ENCODE results near the gene RAMAC. TPM values are rescaled to one million over a fixed set of nuclear protein-coding genes. Genes with fewer than 3 reads are reported as not detected.

RAMAC gene
- total RNA-seq, result 28.5 and 33.4 TPM in 2 replicates

GRCh38 chr15:82985688-82986441 lies at the start of gene RAMAC:
TSS of gene RAMAC (plus strand) at chr15:82986210. CDS start at chr15:82989019, 2,809 bp downstream.

GRCh38 chr15:82952158-82953081 lies 33.6 kb upstream of the RAMAC start, which contains the start of gene HOMER2:
TSS of gene HOMER2 (minus strand) at chr15:82952720. CDS start at chr15:82952535, 185 bp downstream.

GRCh38 chr15:83011271-83012075 lies 25.5 kb downstream of the RAMAC start, which contains the start of gene C15orf40:
TSS of gene C15orf40 (minus strand) at chr15:83011639. CDS start at chr15:83011607, 32 bp downstream.

Other genes starting within 250 kb of the RAMAC start
- gene FSD2, start 180.1 kb upstream of the RAMAC start, total RNA-seq, result not detected in 2 replicates
- 2.0 and 2.5 TPM in 2 replicates for gene WHAMM, start 176.6 kb upstream of the RAMAC start, total RNA-seq
- 9.0 and 10.2 TPM in 2 replicates for gene HOMER2, start 33.5 kb upstream of the RAMAC start, total RNA-seq
- 12.6 and 32.6 TPM in 2 replicates for gene C15orf40, start 25.4 kb downstream of the RAMAC start, total RNA-seq
- 67.2 and 92.5 TPM in 2 replicates for gene BTBD1, start 81.0 kb downstream of the RAMAC start, total RNA-seq
- 1.9 and 2.0 TPM in 2 replicates for gene TM6SF1, start 121.4 kb downstream of the RAMAC start, total RNA-seq
- gene HDGFL3, start 221.6 kb downstream of the RAMAC start, total RNA-seq, result 16.1 and 18.9 TPM in 2 replicates

Measured in bronchial smooth muscle cell (primary cell).